GM23338 (cell line): Measurements from ENCODE around the gene PAX5. TPM values are rescaled to one million over a fixed set of nuclear protein-coding genes. Genes with fewer than 3 reads are reported as not detected.

Experiments
- ATAC-seq: fragments of 200-7000 bp; cut with Tn5 transposase; 3 replicates; pipeline ENCODE4 v1.9.1; 2020
- DNase-seq: peaks from one replicate; pipeline ENCODE4 v3.0.0-alpha.2; 2015; ENCODE audit warnings: low spot score
- H2AFZ ChIP-seq: fragments of 200-600 bp; sonication (generic); 2 replicates; pipeline ENCODE4 v1.8.0; 2016; ENCODE audit warnings: antibody characterized with exemption, mild to moderate bottlenecking, moderate library complexity
- H3F3A ChIP-seq: fragments of 200-600 bp; sonication (generic); replicated peaks from 2 replicates; pipeline ENCODE4 v1.8.0; 2017; ENCODE audit warnings: antibody characterized with exemption, mixed run types, low read depth
- H3K27ac ChIP-seq: fragments of 200-600 bp; sonication (generic); 2 replicates; pipeline ENCODE4 v1.6.1; 2016; ENCODE audit warnings: low read depth
- H3K27me3 ChIP-seq: fragments of 200-600 bp; sonication (generic); 2 replicates; pipeline ENCODE4 v1.8.0; 2016; ENCODE audit warnings: mild to moderate bottlenecking, mixed run types, moderate library complexity; ENCODE audit not compliant: insufficient read depth
- H3K36me3 ChIP-seq: fragments of 200-600 bp; sonication (generic); 2 replicates; pipeline ENCODE4 v1.8.0; 2016; ENCODE audit warnings: mild to moderate bottlenecking; ENCODE audit not compliant: insufficient read depth
- H3K4me1 ChIP-seq: fragments of 200-600 bp; sonication (generic); 2 replicates; pipeline ENCODE4 v1.8.0; 2016; ENCODE audit warnings: mild to moderate bottlenecking, moderate library complexity; ENCODE audit not compliant: insufficient read depth
- H3K4me2 ChIP-seq: fragments of 200-600 bp; sonication (generic); 2 replicates; pipeline ENCODE4 v1.7.1; 2017; ENCODE audit warnings: mixed run types
- H3K4me3 ChIP-seq: fragments of 200-600 bp; sonication (generic); 2 replicates; pipeline ENCODE4 v1.6.1; 2016; ENCODE audit warnings: mixed run types
- H3K79me2 ChIP-seq: fragments of 200-600 bp; sonication (generic); replicated peaks from 2 replicates; pipeline ENCODE4 v1.8.0; 2017; ENCODE audit warnings: mild to moderate bottlenecking; ENCODE audit not compliant: insufficient read depth
- H3K9me2 ChIP-seq: fragments of 200-600 bp; sonication (generic); 2 replicates; pipeline ENCODE4 v1.8.0; 2017; ENCODE audit not compliant: insufficient read depth
- H4K20me1 ChIP-seq: fragments of 200-600 bp; sonication (generic); replicated peaks from 2 replicates; pipeline ENCODE4 v1.8.0; 2017; ENCODE audit warnings: mild to moderate bottlenecking; ENCODE audit not compliant: insufficient read depth
- H3K27ac Mint-ChIP-seq: 2 replicates; pipeline ENCODE4 v1.8.0; 2020; ENCODE audit warnings: inconsistent platforms, mild to moderate bottlenecking, moderate library complexity, mixed read lengths
- H3K27me3 Mint-ChIP-seq: 3 replicates; pipeline ENCODE4 v1.8.0; 2022; ENCODE audit warnings: low read depth, mild to moderate bottlenecking, moderate library complexity, mixed read lengths, inconsistent platforms; ENCODE audit not compliant: insufficient read depth, poor library complexity
- H3K36me3 Mint-ChIP-seq: 3 replicates; pipeline ENCODE4 v1.8.0; 2021; ENCODE audit warnings: low read depth, mild to moderate bottlenecking, inconsistent platforms, moderate library complexity, mixed read lengths
- H3K4me1 Mint-ChIP-seq: 3 replicates; pipeline ENCODE4 v1.8.0; 2020; ENCODE audit warnings: mild to moderate bottlenecking, inconsistent platforms, mixed read lengths
- H3K4me3 Mint-ChIP-seq: 3 replicates; pipeline ENCODE4 v1.8.0; 2021; ENCODE audit warnings: moderate library complexity, mild to moderate bottlenecking, inconsistent platforms, mixed read lengths
- H3K9me3 Mint-ChIP-seq: 3 replicates; pipeline ENCODE4 v1.8.0; 2020; ENCODE audit warnings: moderate library complexity, mild to moderate bottlenecking, inconsistent platforms, mixed read lengths
- CREB1 ChIP-seq: fragments of 250-450 bp; sonication (Bioruptor Pico); IDR thresholded peaks from 2 replicates; pipeline ENCODE4 v1.5.0; 2020; ENCODE audit warnings: low read depth, mild to moderate bottlenecking, moderate library complexity
- EZH2 ChIP-seq: fragments of 200-600 bp; sonication (generic); IDR thresholded peaks from one replicate; pipeline ENCODE4 v1.8.0; 2017; ENCODE audit warnings: antibody characterized with exemption, mild to moderate bottlenecking, low read depth; ENCODE audit not compliant: unreplicated experiment
- EZH2phosphoT487 ChIP-seq: fragments of 200-600 bp; sonication (generic); IDR thresholded peaks from one replicate; pipeline ENCODE4 v1.8.1; 2018; ENCODE audit warnings: antibody characterized with exemption; ENCODE audit not compliant: unreplicated experiment
- JUNB ChIP-seq: IDR thresholded peaks from one replicate; pipeline ENCODE4 v1.6.1; 2016; ENCODE audit warnings: antibody characterized with exemption; ENCODE audit not compliant: unreplicated experiment
- NANOG ChIP-seq: IDR thresholded peaks from 2 replicates; pipeline ENCODE4 v1.6.1; 2016; ENCODE audit warnings: antibody characterized with exemption, borderline replicate concordance
- POLR2AphosphoS5 ChIP-seq: IDR thresholded peaks from 2 replicates; pipeline ENCODE4 v1.6.1; 2016; ENCODE audit warnings: antibody characterized with exemption, low read depth
- ZNF114 ChIP-seq: fragments of 250-450 bp; sonication (Bioruptor Pico); IDR thresholded peaks from 2 replicates; pipeline ENCODE4 v1.5.0; 2020; ENCODE audit warnings: mild to moderate bottlenecking, moderate library complexity
- polyA plus RNA-seq: library from polyadenylated mRNA; unstranded; fragments of >200 nt; fragmentation: Nextera tagmentation; extraction: Ambion mirVana; gene quantifications from 2 replicates; pipeline ENCODE4 v1.2.1, GENCODE V29; 2016
- total RNA-seq: library from RNA; depleted of rRNA; stranded (reverse); fragments of >200 nt; shearing (Covaris generic); gene quantifications from 2 replicates; pipeline ENCODE4 v1.2.3, GENCODE V29; 2014
- TF ChIP-seq, protein P1 (sequence below): fragments of 250-450 bp; sonication (Bioruptor Pico); IDR thresholded peaks from 2 replicates; pipeline ENCODE4 v1.5.0; 2020; ENCODE audit warnings: mild to moderate bottlenecking, moderate library complexity
- TF ChIP-seq, protein P2 (sequence below): IDR thresholded peaks from 2 replicates; pipeline ENCODE4 v1.6.1; 2016; ENCODE audit warnings: antibody characterized with exemption

The PAX5 gene
- total and polyA plus RNA-seq, 2 experiments from 2014 or later = 0.17 to 0.60 TPM

DNA sequence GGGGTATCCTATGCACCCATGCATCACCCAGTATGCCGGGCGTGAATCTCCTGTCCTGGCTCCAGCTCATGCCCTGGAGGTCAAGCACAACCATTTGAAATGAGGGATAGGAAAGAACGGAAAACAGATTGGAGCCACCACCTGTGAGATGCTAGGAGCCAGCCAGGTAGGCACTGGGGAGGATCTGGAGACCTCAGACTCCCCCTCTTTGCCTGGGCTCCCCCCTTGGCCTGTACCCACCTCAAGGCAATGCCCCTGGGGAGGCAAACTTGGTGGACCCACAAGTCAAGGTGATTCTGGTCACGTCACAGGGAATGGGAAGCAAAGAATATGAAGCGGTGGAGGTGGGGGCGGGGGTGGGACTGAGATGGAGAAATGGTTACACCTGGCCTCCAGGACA, 92.6 kb downstream of the PAX5 start (continued):
- TF ChIP-seq, protein P1, sequence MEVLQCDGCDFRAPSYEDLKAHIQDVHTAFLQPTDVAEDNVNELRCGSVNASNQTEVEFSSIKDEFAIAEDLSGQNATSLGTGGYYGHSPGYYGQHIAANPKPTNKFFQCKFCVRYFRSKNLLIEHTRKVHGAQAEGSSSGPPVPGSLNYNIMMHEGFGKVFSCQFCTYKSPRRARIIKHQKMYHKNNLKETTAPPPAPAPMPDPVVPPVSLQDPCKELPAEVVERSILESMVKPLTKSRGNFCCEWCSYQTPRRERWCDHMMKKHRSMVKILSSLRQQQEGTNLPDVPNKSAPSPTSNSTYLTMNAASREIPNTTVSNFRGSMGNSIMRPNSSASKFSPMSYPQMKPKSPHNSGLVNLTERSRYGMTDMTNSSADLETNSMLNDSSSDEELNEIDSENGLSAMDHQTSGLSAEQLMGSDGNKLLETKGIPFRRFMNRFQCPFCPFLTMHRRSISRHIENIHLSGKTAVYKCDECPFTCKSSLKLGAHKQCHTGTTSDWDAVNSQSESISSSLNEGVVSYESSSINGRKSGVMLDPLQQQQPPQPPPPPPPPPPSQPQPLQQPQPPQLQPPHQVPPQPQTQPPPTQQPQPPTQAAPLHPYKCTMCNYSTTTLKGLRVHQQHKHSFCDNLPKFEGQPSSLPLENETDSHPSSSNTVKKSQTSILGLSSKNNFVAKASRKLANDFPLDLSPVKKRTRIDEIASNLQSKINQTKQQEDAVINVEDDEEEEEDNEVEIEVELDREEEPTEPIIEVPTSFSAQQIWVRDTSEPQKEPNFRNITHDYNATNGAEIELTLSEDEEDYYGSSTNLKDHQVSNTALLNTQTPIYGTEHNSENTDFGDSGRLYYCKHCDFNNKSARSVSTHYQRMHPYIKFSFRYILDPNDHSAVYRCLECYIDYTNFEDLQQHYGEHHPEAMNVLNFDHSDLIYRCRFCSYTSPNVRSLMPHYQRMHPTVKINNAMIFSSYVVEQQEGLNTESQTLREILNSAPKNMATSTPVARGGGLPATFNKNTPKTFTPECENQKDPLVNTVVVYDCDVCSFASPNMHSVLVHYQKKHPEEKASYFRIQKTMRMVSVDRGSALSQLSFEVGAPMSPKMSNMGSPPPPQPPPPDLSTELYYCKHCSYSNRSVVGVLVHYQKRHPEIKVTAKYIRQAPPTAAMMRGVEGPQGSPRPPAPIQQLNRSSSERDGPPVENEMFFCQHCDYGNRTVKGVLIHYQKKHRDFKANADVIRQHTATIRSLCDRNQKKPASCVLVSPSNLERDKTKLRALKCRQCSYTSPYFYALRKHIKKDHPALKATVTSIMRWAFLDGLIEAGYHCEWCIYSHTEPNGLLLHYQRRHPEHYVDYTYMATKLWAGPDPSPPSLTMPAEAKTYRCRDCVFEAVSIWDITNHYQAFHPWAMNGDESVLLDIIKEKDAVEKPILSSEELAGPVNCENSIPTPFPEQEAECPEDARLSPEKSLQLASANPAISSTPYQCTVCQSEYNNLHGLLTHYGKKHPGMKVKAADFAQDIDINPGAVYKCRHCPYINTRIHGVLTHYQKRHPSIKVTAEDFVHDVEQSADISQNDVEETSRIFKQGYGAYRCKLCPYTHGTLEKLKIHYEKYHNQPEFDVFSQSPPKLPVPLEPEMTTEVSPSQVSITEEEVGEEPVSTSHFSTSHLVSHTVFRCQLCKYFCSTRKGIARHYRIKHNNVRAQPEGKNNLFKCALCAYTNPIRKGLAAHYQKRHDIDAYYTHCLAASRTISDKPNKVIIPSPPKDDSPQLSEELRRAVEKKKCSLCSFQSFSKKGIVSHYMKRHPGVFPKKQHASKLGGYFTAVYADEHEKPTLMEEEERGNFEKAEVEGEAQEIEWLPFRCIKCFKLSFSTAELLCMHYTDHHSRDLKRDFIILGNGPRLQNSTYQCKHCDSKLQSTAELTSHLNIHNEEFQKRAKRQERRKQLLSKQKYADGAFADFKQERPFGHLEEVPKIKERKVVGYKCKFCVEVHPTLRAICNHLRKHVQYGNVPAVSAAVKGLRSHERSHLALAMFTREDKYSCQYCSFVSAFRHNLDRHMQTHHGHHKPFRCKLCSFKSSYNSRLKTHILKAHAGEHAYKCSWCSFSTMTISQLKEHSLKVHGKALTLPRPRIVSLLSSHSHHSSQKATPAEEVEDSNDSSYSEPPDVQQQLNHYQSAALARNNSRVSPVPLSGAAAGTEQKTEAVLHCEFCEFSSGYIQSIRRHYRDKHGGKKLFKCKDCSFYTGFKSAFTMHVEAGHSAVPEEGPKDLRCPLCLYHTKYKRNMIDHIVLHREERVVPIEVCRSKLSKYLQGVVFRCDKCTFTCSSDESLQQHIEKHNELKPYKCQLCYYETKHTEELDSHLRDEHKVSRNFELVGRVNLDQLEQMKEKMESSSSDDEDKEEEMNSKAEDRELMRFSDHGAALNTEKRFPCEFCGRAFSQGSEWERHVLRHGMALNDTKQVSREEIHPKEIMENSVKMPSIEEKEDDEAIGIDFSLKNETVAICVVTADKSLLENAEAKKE (CRISPR knock-in tag) = no peak
- no peak for TF ChIP-seq ZNF114 (CRISPR knock-in tag)
- no peak for TF ChIP-seq NANOG
- no peak for TF ChIP-seq CREB1 (CRISPR knock-in tag)
- no peak for TF ChIP-seq POLR2AphosphoS5
- no peak for TF ChIP-seq EZH2
- TF ChIP-seq, protein P2, sequence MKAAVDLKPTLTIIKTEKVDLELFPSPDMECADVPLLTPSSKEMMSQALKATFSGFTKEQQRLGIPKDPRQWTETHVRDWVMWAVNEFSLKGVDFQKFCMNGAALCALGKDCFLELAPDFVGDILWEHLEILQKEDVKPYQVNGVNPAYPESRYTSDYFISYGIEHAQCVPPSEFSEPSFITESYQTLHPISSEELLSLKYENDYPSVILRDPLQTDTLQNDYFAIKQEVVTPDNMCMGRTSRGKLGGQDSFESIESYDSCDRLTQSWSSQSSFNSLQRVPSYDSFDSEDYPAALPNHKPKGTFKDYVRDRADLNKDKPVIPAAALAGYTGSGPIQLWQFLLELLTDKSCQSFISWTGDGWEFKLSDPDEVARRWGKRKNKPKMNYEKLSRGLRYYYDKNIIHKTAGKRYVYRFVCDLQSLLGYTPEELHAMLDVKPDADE = no peak

DNA sequence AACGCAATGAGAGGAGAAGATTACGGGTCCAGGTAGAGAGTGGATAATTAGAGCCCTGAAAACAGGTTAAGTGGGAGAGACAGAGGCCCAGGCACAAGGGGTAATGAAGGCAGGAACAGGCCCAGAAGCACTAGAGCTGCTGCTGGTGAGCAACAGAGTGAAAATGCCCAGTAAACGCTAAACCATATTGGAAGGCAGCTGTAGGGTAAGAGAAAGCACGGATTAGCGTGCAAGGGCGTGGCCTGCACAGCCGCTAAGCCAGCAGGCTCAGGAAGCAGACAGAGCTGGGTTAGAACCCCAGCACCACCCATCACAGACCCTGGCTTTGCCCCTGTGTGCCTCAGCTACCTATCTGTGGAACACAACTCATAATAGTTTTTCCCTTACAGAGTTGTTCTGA, 93.2 kb downstream of the PAX5 start:
- peaks cover 26% of the 10 kb centered on the region for H3K4me1 ChIP-seq
- Mint-ChIP-seq H3K36me3 (no peaks in the 10 kb centered on the region), H3K4me3 (no peak overlapping the region), H3K27ac (no peak overlapping the region), H3K9me3 (no peaks in the 10 kb centered on the region), H3K4me1 (peaks cover 28% of the 10 kb centered on the region), H3K27me3 (peaks cover 6% of the 10 kb centered on the region)
- H4K20me1 ChIP-seq = no peaks in the 10 kb centered on the region
- H2AFZ ChIP-seq = no peak overlapping the region
- no peaks in the 10 kb centered on the region for H3F3A ChIP-seq
- H3K4me2 ChIP-seq = no peak overlapping the region
- no peak for ATAC-seq
- H3K27ac ChIP-seq = no peak overlapping the region
- DNase-seq = no peak
- no peaks in the 10 kb centered on the region for H3K36me3 ChIP-seq
- no peaks in the 10 kb centered on the region for H3K79me2 ChIP-seq
- no peaks in the 10 kb centered on the region for H3K9me2 ChIP-seq
- H3K27me3 ChIP-seq = no peaks in the 10 kb centered on the region
- H3K4me3 ChIP-seq = no peak overlapping the region
- TF ChIP-seq ZNF114 (CRISPR knock-in tag) (no peak), JUNB (no peak), NANOG (no peak), EZH2phosphoT487 (no peak)
- TF ChIP-seq, protein P1 (CRISPR knock-in tag) = no peak
